OCI-M2 (cell line): Measurements from ENCODE around the gene WDR54.
"Not testable (repeated sequence)": the region's sequence is repeated elsewhere in the genome, so short reads cannot be mapped to it uniquely, and the experiment has no call there.

Experiments used
- DNase-seq: peaks from one replicate; lab custom pipeline; 2025; ENCODE audit not compliant: unreplicated experiment; lab: John Stamatoyannopoulos, UW

Gene WDR54

GRCh38 chr2:74406035-74406434 lies 15.5 kb upstream of the WDR54 start:
- DNase-seq, result no peak

DNA sequence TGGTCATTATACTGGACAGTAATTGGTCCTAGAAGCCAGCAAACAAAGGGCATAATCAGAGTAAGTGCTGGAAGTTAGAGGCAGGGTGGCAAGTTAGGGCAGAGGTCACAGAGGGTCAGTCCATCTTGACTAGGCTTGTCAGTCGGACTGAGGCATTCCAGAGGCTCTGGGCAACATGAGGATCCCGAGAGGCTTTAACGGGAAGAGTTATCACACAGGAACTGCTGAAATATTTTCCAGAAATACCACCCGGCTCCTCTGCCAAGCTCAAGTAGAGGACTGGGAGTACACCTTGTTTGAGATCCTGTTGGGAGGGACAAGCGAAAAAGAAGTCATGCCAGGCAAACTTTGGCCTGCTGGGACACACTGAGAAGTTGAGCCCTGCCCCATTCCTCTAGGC lies 13.8 kb upstream of the WDR54 start:
- DNase-seq, result no peak

DNA sequence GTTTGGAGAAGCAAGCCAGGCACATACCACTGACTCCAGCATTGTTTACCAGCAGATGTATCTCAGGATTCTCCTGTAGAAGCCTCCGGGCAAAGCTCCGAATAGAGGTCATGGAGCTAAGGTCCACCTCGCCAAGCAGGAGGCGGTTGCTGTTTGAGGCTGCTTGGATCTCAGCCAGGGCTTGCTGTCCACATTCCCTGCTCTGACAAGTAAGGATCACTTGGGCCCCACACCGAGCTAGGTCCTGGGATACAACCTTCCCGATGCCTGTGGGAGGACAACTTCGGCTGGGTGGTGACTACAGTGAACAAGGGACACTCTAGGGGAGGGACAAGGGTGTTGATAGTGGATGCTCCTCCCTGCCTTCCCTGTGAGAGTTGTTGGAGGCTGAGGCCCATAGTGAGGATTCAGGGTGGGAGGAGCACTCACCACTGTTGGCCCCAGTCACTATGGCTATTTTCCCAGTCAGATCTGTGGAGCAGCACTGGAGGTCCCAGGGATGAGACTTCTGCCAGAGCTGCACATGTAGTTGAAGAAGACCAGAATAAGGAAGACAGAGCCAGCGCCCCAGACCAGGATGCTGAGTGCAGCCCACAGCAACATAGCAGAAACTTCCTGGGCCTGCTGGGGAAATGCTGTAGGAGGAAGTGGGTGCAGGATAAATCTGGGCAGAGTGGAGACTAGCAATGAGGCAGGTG lies 8.4 kb upstream of the WDR54 start:
- no peak for DNase-seq

GRCh38 chr2:74414441-74414840 lies 7.1 kb upstream of the WDR54 start:
- DNase-seq, result no peak

DNA sequence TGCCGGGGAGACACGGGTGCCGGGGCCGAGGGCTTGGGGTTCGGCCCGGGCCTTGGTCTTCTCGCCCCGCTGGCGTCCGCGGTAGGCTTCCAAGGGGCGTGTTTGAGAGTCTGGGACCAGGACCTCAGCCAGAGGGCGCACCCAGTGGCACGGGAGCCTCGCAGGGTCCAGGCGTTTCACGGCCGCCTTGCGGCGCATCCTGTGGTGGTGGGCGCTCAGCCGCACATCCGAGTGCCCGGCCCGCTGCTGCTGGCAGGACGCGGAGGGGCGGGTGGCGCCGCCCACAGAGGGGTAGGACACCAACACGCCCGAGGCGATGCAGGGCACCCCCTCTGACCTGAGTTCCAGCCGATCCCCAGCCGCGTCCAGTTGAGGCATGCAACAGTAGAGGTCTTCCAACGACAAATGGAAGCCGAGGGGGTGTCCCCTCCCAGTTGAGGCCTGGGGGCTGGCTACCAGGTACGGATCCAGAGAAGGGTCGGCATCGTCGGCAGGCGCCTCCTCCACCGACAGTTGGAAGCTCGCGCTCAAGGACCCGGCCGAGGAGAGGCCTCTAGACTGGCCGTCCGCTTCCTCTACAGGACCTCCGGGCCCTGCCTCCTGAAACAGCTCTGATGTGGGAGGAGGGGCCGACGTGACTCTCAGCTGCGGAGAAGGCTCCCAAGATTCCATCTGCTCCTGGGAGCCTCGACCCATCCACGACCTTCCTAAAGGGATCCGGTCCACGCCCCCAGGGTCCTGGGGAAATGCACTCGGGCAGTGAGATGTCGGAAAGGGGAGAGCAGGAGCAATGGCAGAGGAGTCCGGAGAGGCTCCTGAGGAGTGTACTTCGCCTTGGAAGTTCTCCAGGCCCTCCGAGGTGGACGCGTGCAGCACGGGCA lies 6.4 kb upstream of the WDR54 start:
- no peak for DNase-seq

- no peak for DNase-seq
Measured at GRCh38 chr2:74415762-74416395, 5.7 kb upstream of the WDR54 start.

DNA sequence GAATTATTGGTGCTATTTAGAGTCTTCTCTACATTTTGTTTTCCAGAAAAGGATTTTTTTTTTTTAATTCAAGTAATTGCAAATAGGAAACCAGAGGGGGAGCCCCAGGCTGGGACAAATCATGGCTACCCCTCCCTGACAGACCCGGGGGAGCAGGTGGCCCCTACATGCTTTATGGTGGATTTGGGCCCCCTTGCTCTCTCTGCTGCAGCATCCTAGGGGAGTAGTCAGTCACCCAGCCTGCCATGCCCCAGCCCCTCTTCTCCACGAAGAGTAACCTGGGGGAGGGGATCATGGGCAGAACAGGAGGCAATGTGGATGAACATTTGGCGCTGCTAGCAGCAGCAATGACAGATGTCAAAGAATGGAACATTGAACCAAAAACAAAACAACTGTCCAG lies 4.8 kb upstream of the WDR54 start:
- no peak for DNase-seq

GRCh38 chr2:74417197-74417596 lies 4.3 kb upstream of the WDR54 start:
- no peak for DNase-seq

DNA sequence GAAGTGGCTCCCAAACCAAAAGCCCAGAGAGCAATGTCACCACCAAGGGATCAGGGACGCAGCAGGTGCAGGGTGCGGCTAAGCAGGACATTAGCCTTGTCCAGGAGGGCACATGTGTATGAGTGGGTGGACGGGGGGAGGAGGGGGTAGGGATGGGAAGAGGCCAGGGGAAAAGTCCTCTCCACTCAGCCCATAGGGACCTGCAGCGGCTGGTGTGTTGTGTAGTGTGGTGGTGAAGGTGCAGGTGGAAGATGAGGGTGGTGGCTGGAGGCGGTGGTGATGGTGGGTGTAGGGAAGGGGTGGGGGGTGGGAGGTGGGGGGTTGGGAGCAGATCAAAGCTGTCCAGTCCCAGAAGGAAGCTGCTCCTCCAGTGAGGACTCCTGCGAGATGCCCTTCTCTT lies 3.8 kb upstream of the WDR54 start:
- DNase-seq, result no peak

GRCh38 chr2:74418312-74418711 lies 3.2 kb upstream of the WDR54 start:
- no peak for DNase-seq

- DNase-seq, result no peak
Measured at GRCh38 chr2:74419345-74419744, 2.2 kb upstream of the WDR54 start.

DNA sequence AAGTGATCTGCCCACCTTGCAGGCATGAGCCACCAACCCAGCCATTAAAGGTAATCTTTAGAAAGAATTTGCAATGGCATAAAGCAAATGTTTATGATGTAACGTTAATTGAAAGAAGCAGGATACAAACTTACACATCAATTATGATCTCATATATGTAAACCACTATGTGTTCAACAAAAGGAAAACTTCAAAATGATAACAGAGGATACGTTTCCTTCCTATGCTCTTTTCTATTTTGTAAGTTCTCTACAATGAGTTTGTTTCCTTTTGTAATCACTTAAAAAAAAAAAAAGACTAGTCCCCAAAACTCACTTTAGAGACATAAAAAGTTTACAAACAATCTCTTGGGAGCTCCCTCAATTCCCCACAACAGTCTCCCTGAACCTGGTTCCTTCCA lies 1.5 kb upstream of the WDR54 start:
- no peak for DNase-seq

- not testable (repeated sequence) for DNase-seq
Measured at GRCh38 chr2:74420443-74421103, 957 bp upstream of the WDR54 start.

DNA sequence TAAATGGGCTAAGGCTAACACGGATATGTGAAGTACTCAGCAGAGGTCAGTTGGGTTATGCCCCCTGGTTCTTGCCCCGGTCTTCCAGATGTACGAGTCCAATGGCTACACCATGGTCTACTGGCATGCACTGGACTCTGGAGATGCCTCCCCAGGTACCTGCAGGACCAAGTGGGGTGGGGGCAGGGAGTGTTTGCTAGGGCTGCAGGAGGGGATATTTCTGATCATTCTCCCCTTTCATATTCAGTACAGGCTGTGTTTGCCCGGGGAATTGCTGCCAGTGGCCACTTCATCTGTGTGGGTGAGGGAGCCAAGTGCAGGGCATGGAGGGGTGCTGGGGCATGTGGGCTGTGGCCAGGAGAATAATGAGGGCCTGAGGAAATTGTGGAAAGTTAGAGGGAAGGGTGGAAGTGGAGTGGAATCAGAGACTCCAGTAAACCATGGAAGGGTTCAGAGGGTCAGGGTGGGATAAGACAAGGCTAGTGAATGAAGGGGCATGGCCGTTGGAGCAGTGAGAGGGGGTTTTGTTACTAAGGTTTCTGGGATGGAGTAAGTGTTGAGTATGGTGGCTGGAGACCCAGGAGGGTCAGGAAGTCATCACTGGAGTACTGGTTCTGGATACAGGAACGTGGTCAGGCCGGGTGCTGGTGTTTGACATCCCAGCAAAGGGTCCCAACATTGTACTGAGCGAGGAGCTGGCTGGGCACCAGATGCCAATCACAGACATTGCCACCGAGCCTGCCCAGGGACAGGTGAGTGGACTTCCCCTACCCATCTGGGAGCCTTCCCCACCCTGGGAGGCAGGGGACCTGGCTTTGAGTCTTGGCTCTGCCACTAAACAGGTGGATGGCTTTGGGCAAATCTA lies 1.9 kb downstream of the WDR54 start:
- DNase-seq, result no peak

DNA sequence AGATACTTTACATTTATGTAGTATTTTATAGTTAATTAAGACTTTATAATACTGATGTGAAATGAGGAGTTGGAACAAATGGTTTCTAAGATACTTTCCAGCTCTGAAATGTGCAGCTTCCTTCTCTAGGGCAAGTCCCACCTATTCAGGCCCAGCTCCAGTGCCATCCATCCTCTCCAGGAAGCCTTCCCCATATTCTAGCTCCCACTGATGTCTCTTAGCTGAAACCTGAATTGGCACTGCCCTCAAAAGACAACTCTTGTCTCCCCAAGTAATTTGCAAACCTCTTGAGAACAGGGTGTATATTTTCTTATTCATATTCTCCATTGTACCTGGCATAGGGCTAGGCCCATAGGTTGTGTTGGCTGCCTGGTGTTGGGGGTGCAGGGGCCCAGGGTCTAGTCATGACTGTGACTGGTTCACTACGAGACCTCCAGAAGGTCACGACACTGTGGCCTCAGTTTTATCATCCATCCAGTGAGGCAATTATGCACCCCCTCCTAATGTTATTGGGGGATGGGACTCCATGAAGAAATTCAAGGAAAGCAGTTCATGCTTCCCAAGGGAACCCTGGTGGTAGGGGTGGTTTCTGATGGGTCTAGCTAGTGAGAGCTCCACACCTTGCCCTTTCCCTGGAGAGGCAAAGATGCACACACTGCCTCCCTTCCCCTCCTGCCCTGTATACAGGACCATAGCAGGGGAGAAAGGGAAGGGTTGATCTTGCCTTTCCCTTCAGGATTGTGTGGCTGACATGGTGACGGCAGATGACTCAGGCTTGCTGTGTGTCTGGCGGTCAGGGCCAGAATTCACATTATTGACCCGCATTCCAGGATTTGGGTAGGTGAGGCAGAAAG lies 2.8 kb downstream of the WDR54 start:
- no peak for DNase-seq

DNA sequence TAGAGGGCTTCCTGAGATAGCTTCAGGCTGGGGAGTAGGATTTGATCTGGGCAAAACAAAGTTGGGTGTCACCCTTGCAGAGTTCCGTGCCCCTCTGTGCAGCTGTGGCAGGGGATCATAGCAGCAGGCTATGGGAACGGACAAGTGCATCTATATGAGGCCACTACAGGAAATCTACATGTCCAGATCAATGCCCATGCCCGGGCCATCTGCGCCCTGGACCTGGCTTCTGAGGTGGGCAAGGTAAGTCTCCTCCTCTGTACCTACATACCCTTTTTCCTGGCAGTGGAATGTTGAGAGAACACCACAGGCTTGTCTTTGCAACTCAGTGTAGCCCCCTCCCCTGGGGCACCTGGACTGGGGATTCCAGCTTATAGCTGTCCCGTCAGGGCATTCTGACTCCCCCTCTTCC lies 3.5 kb downstream of the WDR54 start:
- no peak for DNase-seq

- no peak for DNase-seq
Measured at GRCh38 chr2:74425523-74425922, 4.0 kb downstream of the WDR54 start.

- no peak for DNase-seq
Measured at GRCh38 chr2:74426181-74426758, 4.7 kb downstream of the WDR54 start.

DNA sequence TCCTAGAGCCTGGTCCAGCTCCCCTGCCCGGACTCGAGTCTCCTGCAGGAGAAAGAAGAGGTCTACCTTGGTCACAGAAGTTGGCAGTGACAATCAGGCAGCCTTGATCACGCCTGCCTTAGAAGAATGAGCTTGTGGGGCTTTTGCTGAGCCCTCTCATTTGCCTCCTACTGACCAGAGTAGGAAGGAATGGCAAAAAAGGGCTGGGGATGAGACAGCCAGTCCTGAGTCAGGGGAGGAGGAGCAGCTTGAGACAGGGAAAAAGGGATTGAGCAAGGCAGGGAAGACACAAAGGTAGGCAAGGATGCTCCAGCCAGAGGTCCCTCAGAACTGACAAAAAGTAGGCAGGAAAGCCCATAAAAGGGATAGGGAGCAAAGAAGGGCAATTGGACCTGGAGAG lies 6.0 kb downstream of the WDR54 start:
- DNase-seq, result no peak
